ENCODE data around the gene MACO1.

- TF ChIP-seq POLR2A (IDR thresholded peaks at IDR 0.05) (no peak), CTCF (IDR thresholded peaks at IDR 0.05) (no peak)
These were observed 99.0 kb downstream of the MACO1 start for GRCh38 chr1:25529518-25530185.
